HEK293 (cell line): ENCODE data around the gene CSDE1.

Source experiments
- BCL11A ChIP-seq: fragments of 450-650 bp; formaldehyde crosslinking; IDR thresholded peaks from 2 replicates; pipeline ENCODE4 v1.5.1; 2016; ENCODE audit warnings: low read depth, missing biosample characterization, missing genetic modification characterization
- GLI2 ChIP-seq: fragments of 450-650 bp; formaldehyde crosslinking; IDR thresholded peaks from 2 replicates; pipeline ENCODE4; 2017; ENCODE audit warnings: missing biosample characterization, missing genetic modification characterization, low read depth, borderline replicate concordance
- GLI4 ChIP-seq: fragments of 450-650 bp; formaldehyde crosslinking; IDR thresholded peaks from 2 replicates; pipeline ENCODE4 v1.5.1; 2016; ENCODE audit warnings: missing biosample characterization, missing genetic modification characterization
- GLIS2 ChIP-seq: fragments of 450-650 bp; formaldehyde crosslinking; IDR thresholded peaks from 2 replicates; pipeline ENCODE4 v1.5.1; 2016; ENCODE audit warnings: missing biosample characterization, missing genetic modification characterization
- KLF7 ChIP-seq: fragments of 450-650 bp; formaldehyde crosslinking; IDR thresholded peaks from 2 replicates; pipeline ENCODE4 v1.5.1; 2016; ENCODE audit warnings: missing biosample characterization, missing genetic modification characterization, borderline replicate concordance
- KLF9 ChIP-seq: fragments of 450-650 bp; formaldehyde crosslinking; IDR thresholded peaks from 2 replicates; pipeline ENCODE4 v1.5.1; 2016; ENCODE audit warnings: missing biosample characterization, missing genetic modification characterization, low read depth
- MYNN ChIP-seq: fragments of 450-650 bp; formaldehyde crosslinking; IDR thresholded peaks from 2 replicates; pipeline ENCODE4 v1.5.1; 2016; ENCODE audit warnings: missing biosample characterization, missing genetic modification characterization, borderline replicate concordance
- SP2 ChIP-seq: fragments of 450-650 bp; formaldehyde crosslinking; IDR thresholded peaks from 2 replicates; pipeline ENCODE4 v1.5.1; 2016; ENCODE audit warnings: missing biosample characterization, missing genetic modification characterization
- ZBTB17 ChIP-seq: fragments of 450-650 bp; formaldehyde crosslinking; IDR thresholded peaks from 2 replicates; pipeline ENCODE4 v1.5.1; 2016; ENCODE audit warnings: missing biosample characterization, missing genetic modification characterization
- ZBTB20 ChIP-seq: fragments of 450-650 bp; formaldehyde crosslinking; IDR thresholded peaks from 2 replicates; pipeline ENCODE4 v1.5.1; 2016; ENCODE audit warnings: missing biosample characterization, missing genetic modification characterization
- ZBTB49 ChIP-seq: fragments of 450-650 bp; formaldehyde crosslinking; IDR thresholded peaks from 2 replicates; pipeline ENCODE4 v1.5.1; 2016; ENCODE audit warnings: missing biosample characterization, missing genetic modification characterization, low read depth
- ZBTB6 ChIP-seq: fragments of 450-650 bp; formaldehyde crosslinking; IDR thresholded peaks from 2 replicates; pipeline ENCODE4 v1.5.1; 2017; ENCODE audit warnings: missing biosample characterization, missing genetic modification characterization
- ZFHX2 ChIP-seq: fragments of 450-650 bp; formaldehyde crosslinking; conservative IDR thresholded peaks from 2 replicates; pipeline ENCODE4 v1.5.1; 2016; ENCODE audit warnings: missing biosample characterization, missing genetic modification characterization
- ZFP37 ChIP-seq: fragments of 450-650 bp; formaldehyde crosslinking; IDR thresholded peaks from 2 replicates; pipeline ENCODE4 v1.5.1; 2016; ENCODE audit warnings: missing biosample characterization, missing genetic modification characterization
- ZNF24 ChIP-seq: fragments of 450-650 bp; formaldehyde crosslinking; IDR thresholded peaks from 2 replicates; pipeline ENCODE4 v1.5.1; 2016; ENCODE audit warnings: missing biosample characterization, missing genetic modification characterization
- ZNF391 ChIP-seq: fragments of 450-650 bp; formaldehyde crosslinking; IDR thresholded peaks from 2 replicates; pipeline ENCODE4 v1.5.1; 2016; ENCODE audit warnings: low read depth, missing biosample characterization, missing genetic modification characterization, borderline replicate concordance
- ZNF394 ChIP-seq: fragments of 450-650 bp; formaldehyde crosslinking; IDR thresholded peaks from 2 replicates; pipeline ENCODE4 v1.5.1; 2016; ENCODE audit warnings: missing biosample characterization, missing genetic modification characterization, mild to moderate bottlenecking, moderate library complexity, borderline replicate concordance
- ZNF645 ChIP-seq: fragments of 450-650 bp; formaldehyde crosslinking; IDR thresholded peaks from 2 replicates; pipeline ENCODE4; 2016; ENCODE audit warnings: missing biosample characterization, missing genetic modification characterization
- ZNF660 ChIP-seq: fragments of 450-650 bp; IDR thresholded peaks from 2 replicates; pipeline ENCODE4 v1.5.1; 2018; ENCODE audit warnings: missing biosample characterization, mild to moderate bottlenecking, missing genetic modification characterization
- ZNF776 ChIP-seq: fragments of 450-650 bp; formaldehyde crosslinking; IDR thresholded peaks from 2 replicates; pipeline ENCODE4 v1.5.0; 2017; ENCODE audit warnings: missing biosample characterization, missing genetic modification characterization, borderline replicate concordance
- ZNF792 ChIP-seq: fragments of 450-650 bp; formaldehyde crosslinking; IDR thresholded peaks from 2 replicates; pipeline ENCODE4 v1.5.1; 2016; ENCODE audit warnings: missing biosample characterization, missing genetic modification characterization
- TF ChIP-seq, protein P1 (sequence below): fragments of 450-650 bp; formaldehyde crosslinking; IDR thresholded peaks from 2 replicates; pipeline ENCODE4 v1.5.1; 2016; ENCODE audit warnings: missing biosample characterization, missing genetic modification characterization
- TF ChIP-seq, protein P2 (sequence below): fragments of 450-650 bp; formaldehyde crosslinking; IDR thresholded peaks from 2 replicates; pipeline ENCODE4 v1.5.1; 2016; ENCODE audit warnings: missing biosample characterization, missing genetic modification characterization
- TF ChIP-seq, protein P3 (sequence below): fragments of 450-650 bp; formaldehyde crosslinking; IDR thresholded peaks from 2 replicates; pipeline ENCODE4 v1.5.1; 2016; ENCODE audit warnings: missing biosample characterization, missing genetic modification characterization
- TF ChIP-seq, protein P4 (sequence below): fragments of 450-650 bp; formaldehyde crosslinking; IDR thresholded peaks from 2 replicates; pipeline ENCODE4 v1.5.1; 2016; ENCODE audit warnings: missing biosample characterization, missing genetic modification characterization

The CSDE1 gene

GRCh38 chr1:114670083-114671010 is 87.4 kb downstream of the CSDE1 start (continued):
- TF ChIP-seq ZBTB6 = peak; percentile 65; the same call in 1 of the 2 replicates
- TF ChIP-seq ZFP37 = peak; percentile 87
- TF ChIP-seq, protein P1, sequence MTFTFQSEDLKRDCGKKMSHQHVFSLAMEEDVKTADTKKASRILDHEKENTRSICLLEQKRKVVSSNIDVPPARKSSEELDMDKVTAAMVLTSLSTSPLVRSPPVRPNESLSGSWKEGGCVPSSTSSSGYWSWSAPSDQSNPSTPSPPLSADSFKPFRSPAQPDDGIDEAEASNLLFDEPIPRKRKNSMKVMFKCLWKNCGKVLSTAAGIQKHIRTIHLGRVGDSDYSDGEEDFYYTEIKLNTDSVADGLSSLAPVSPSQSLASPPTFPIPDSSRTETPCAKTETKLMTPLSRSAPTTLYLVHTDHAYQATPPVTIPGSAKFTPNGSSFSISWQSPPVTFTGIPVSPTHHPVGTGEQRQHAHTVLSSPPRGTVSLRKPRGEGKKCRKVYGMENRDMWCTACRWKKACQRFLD (tag by site-specific recombination) = no peak
- no peak for TF ChIP-seq GLI4 (tag by site-specific recombination)
- no peak for TF ChIP-seq ZNF776
- no peak for TF ChIP-seq ZNF645 (tag by site-specific recombination)
- no peak for TF ChIP-seq BCL11A
- TF ChIP-seq ZNF391 (tag by site-specific recombination) = 0 out of 2 replicates have a peak, but pooled peaks have one; percentile 24
- TF ChIP-seq ZFHX2 (tag by site-specific recombination) = no peak; the same call in 1 of the 2 replicates
- TF ChIP-seq SP2 (tag by site-specific recombination) = peak; percentile 86
- TF ChIP-seq ZNF792 (tag by site-specific recombination) = 0 out of 2 replicates have a peak, but pooled peaks have one; percentile 58
- TF ChIP-seq ZNF660 (tag by site-specific recombination) = 0 out of 2 replicates have a peak, but pooled peaks have one; percentile 23
- no peak for TF ChIP-seq ZNF394 (tag by site-specific recombination)
- peak; percentile 19; the same call in 1 of the 2 replicates for TF ChIP-seq KLF7 (tag by site-specific recombination)
- 0 out of 2 replicates have a peak, but pooled peaks have one; percentile 32 for TF ChIP-seq MYNN (tag by site-specific recombination)
- no peak for TF ChIP-seq ZBTB49 (tag by site-specific recombination)
- TF ChIP-seq ZBTB20 (tag by site-specific recombination) = 0 out of 2 replicates have a peak, but pooled peaks have one; percentile 44
- no peak for TF ChIP-seq GLI2 (tag by site-specific recombination)
- TF ChIP-seq, protein P2, sequence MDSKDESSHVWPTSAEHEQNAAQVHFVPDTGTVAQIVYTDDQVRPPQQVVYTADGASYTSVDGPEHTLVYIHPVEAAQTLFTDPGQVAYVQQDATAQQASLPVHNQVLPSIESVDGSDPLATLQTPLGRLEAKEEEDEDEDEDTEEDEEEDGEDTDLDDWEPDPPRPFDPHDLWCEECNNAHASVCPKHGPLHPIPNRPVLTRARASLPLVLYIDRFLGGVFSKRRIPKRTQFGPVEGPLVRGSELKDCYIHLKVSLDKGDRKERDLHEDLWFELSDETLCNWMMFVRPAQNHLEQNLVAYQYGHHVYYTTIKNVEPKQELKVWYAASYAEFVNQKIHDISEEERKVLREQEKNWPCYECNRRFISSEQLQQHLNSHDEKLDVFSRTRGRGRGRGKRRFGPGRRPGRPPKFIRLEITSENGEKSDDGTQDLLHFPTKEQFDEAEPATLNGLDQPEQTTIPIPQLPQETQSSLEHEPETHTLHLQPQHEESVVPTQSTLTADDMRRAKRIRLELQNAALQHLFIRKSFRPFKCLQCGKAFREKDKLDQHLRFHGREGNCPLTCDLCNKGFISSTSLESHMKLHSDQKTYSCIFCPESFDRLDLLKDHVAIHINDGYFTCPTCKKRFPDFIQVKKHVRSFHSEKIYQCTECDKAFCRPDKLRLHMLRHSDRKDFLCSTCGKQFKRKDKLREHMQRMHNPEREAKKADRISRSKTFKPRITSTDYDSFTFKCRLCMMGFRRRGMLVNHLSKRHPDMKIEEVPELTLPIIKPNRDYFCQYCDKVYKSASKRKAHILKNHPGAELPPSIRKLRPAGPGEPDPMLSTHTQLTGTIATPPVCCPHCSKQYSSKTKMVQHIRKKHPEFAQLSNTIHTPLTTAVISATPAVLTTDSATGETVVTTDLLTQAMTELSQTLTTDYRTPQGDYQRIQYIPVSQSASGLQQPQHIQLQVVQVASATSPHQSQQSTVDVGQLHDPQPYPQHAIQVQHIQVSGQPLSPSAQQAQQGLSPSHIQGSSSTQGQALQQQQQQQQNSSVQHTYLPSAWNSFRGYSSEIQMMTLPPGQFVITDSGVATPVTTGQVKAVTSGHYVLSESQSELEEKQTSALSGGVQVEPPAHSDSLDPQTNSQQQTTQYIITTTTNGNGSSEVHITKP (tag by site-specific recombination) = peak; percentile 60
- TF ChIP-seq, protein P3, sequence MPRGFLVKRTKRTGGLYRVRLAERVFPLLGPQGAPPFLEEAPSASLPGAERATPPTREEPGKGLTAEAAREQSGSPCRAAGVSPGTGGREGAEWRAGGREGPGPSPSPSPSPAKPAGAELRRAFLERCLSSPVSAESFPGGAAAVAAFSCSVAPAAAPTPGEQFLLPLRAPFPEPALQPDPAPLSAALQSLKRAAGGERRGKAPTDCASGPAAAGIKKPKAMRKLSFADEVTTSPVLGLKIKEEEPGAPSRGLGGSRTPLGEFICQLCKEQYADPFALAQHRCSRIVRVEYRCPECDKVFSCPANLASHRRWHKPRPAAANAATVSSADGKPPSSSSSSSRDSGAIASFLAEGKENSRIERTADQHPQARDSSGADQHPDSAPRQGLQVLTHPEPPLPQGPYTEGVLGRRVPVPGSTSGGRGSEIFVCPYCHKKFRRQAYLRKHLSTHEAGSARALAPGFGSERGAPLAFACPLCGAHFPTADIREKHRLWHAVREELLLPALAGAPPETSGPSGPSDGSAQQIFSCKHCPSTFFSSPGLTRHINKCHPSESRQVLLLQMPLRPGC = no peak
- TF ChIP-seq ZBTB17 (tag by site-specific recombination) = peak; percentile 78
- peak; percentile 34; the same call in 1 of the 2 replicates for TF ChIP-seq KLF9 (tag by site-specific recombination)
- TF ChIP-seq ZNF24 (tag by site-specific recombination) = peak; percentile 29; the same call in 1 of the 2 replicates
- TF ChIP-seq, protein P4, sequence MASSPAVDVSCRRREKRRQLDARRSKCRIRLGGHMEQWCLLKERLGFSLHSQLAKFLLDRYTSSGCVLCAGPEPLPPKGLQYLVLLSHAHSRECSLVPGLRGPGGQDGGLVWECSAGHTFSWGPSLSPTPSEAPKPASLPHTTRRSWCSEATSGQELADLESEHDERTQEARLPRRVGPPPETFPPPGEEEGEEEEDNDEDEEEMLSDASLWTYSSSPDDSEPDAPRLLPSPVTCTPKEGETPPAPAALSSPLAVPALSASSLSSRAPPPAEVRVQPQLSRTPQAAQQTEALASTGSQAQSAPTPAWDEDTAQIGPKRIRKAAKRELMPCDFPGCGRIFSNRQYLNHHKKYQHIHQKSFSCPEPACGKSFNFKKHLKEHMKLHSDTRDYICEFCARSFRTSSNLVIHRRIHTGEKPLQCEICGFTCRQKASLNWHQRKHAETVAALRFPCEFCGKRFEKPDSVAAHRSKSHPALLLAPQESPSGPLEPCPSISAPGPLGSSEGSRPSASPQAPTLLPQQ (tag by site-specific recombination) = peak; percentile 37; the same call in 1 of the 2 replicates
- TF ChIP-seq GLIS2 (tag by site-specific recombination) = peak; percentile 57; the same call in 1 of the 2 replicates
